HG03175 (cell line): Measurements from ENCODE around the gene AANAT.

ENCODE experiments used
- ATAC-seq: cut with Tn5 transposase; IDR thresholded peaks from one replicate; pipeline ENCODE4 v1.9.1; 2021; ENCODE audit warnings: mild to moderate bottlenecking, moderate library complexity; ENCODE audit not compliant: unreplicated experiment

AANAT gene

GRCh38 chr17:76467366-76467765 is at the start of gene AANAT:
TSS of gene AANAT (plus strand) at chr17:76467603. CDS start at chr17:76468747, 1,144 bp downstream.
- ATAC-seq: no peak

- ATAC-seq: no peak
Measured at GRCh38 chr17:76419576-76420260, 47.7 kb upstream of the AANAT start.

- no peak for ATAC-seq
Measured at GRCh38 chr17:76420356-76421043, 46.9 kb upstream of the AANAT start.

- ATAC-seq: no peak
Measured at GRCh38 chr17:76421044-76421407, 46.4 kb upstream of the AANAT start.

- no peak for ATAC-seq
Measured at GRCh38 chr17:76422406-76422805, 45.0 kb upstream of the AANAT start.

GRCh38 chr17:76422860-76423259 is 44.5 kb upstream of the AANAT start:
- ATAC-seq: no peak

GRCh38 chr17:76426853-76427252 is 40.5 kb upstream of the AANAT start:
- ATAC-seq: no peak

- no peak for ATAC-seq
Measured at GRCh38 chr17:76427501-76428231, 39.7 kb upstream of the AANAT start.

- no peak for ATAC-seq
Measured at GRCh38 chr17:76428511-76428910, 38.9 kb upstream of the AANAT start.

- no peak for ATAC-seq
Measured at GRCh38 chr17:76431509-76431908, 35.9 kb upstream of the AANAT start.

GRCh38 chr17:76432004-76432403 is 35.4 kb upstream of the AANAT start:
- no peak for ATAC-seq

GRCh38 chr17:76432712-76433336 is 34.6 kb upstream of the AANAT start:
- ATAC-seq: no peak

- ATAC-seq: no peak
Measured at GRCh38 chr17:76433693-76434092, 33.7 kb upstream of the AANAT start.

GRCh38 chr17:76434870-76435269 is 32.5 kb upstream of the AANAT start:
- no peak for ATAC-seq

- no peak for ATAC-seq
Measured at GRCh38 chr17:76435751-76436150, 31.7 kb upstream of the AANAT start.

GRCh38 chr17:76437467-76438402 is 29.7 kb upstream of the AANAT start:
- ATAC-seq: no peak

- ATAC-seq: no peak
Measured at GRCh38 chr17:76438906-76439305, 28.5 kb upstream of the AANAT start.

- no peak for ATAC-seq
Measured at GRCh38 chr17:76439314-76439928, 28.0 kb upstream of the AANAT start.

GRCh38 chr17:76440751-76441362 is 26.5 kb upstream of the AANAT start:
- no peak for ATAC-seq
